Trophoblast cell (in vitro differentiated cells and primary cell): ENCODE measurements around the gene PRSS38.

Experiments
- DNase-seq, 2 donors: peaks; one replicate each; pipeline ENCODE4 v3.0.0-alpha.2; 2016
- H2AFZ ChIP-seq: 2 replicates; pipeline ENCODE4 v1.6.1; 2013; ENCODE audit warnings: low read length, moderate library complexity, mild to moderate bottlenecking; ENCODE audit not compliant: insufficient read depth, poor library complexity
- H2AK5ac ChIP-seq: 2 replicates; pipeline ENCODE4 v1.6.1; 2013; ENCODE audit warnings: mild to moderate bottlenecking, low read length
- H2BK120ac ChIP-seq: 2 replicates; pipeline ENCODE4 v1.6.1; 2013; ENCODE audit warnings: low read length, mild to moderate bottlenecking, moderate library complexity; ENCODE audit not compliant: insufficient read depth, poor library complexity
- H2BK12ac ChIP-seq: 2 replicates; pipeline ENCODE4 v1.6.1; 2013; ENCODE audit warnings: mild to moderate bottlenecking, low read length, moderate library complexity
- H2BK5ac ChIP-seq: 2 replicates; pipeline ENCODE4 v1.6.1; 2013; ENCODE audit warnings: low read length, low read depth, moderate library complexity, mild to moderate bottlenecking; ENCODE audit not compliant: poor library complexity
- H3K14ac ChIP-seq: 2 replicates; pipeline ENCODE4 v1.6.1; 2013; ENCODE audit warnings: mild to moderate bottlenecking, low read length
- H3K18ac ChIP-seq: 2 replicates; pipeline ENCODE4 v1.6.1; 2013; ENCODE audit warnings: mild to moderate bottlenecking, low read length
- H3K23ac ChIP-seq: 2 replicates; pipeline ENCODE4 v1.6.1; 2013; ENCODE audit warnings: low read length
- H3K27ac ChIP-seq: 2 replicates; pipeline ENCODE4 v1.5.1; 2013; ENCODE audit warnings: low read depth, mild to moderate bottlenecking, inconsistent platforms, low read length, moderate library complexity
- H3K27me3 ChIP-seq: 2 replicates; pipeline ENCODE4 v1.6.1; 2013; ENCODE audit warnings: inconsistent platforms, mild to moderate bottlenecking, low read length, moderate library complexity; ENCODE audit not compliant: insufficient read depth
- H3K36me3 ChIP-seq, 2 experiments: 1 replicate in 1 of 2; 2 replicates in 1 of 2; pipeline ENCODE4 v1.6.1; 2013; ENCODE audit warnings: low read length in 2 of 2, mild to moderate bottlenecking in 2 of 2, moderate library complexity in 1 of 2; ENCODE audit not compliant: insufficient read depth in 2 of 2, control insufficient read depth in 1 of 2
- H3K4ac ChIP-seq: 2 replicates; pipeline ENCODE4 v1.6.1; 2013; ENCODE audit warnings: low read depth, mild to moderate bottlenecking, low read length, moderate library complexity
- H3K4me1 ChIP-seq, 2 experiments: 1 replicate in 1 of 2; 2 replicates in 1 of 2; pipeline ENCODE4 v1.6.1; 2013; ENCODE audit warnings: low read length in 2 of 2, mild to moderate bottlenecking in 2 of 2, moderate library complexity in 1 of 2; ENCODE audit not compliant: insufficient read depth in 2 of 2, control insufficient read depth in 1 of 2
- H3K4me2 ChIP-seq: 2 replicates; pipeline ENCODE4 v1.6.1; 2013; ENCODE audit warnings: inconsistent platforms, mild to moderate bottlenecking, low read length, moderate library complexity
- H3K4me3 ChIP-seq: 2 replicates; pipeline ENCODE4 v1.5.1; 2013; ENCODE audit warnings: mild to moderate bottlenecking, low read depth, low read length, inconsistent platforms
- H3K79me1 ChIP-seq: one replicate; pipeline ENCODE4 v1.6.1; 2013; ENCODE audit warnings: low read length
- H3K79me2 ChIP-seq: 2 replicates; pipeline ENCODE4 v1.6.1; 2013; ENCODE audit warnings: low read length, mild to moderate bottlenecking; ENCODE audit not compliant: control insufficient read depth, insufficient read depth, poor library complexity
- H3K9ac ChIP-seq: 2 replicates; pipeline ENCODE4 v1.6.1; 2013; ENCODE audit warnings: mild to moderate bottlenecking, low read length
- H3K9me3 ChIP-seq: 2 replicates; pipeline ENCODE4 v1.6.1; 2013; ENCODE audit warnings: low read depth, mild to moderate bottlenecking, control low read depth, inconsistent platforms, low read length; ENCODE audit not compliant: insufficient read depth
- H4K12ac ChIP-seq: 2 replicates; pipeline ENCODE4 v1.6.1; 2013; ENCODE audit warnings: low read depth, mild to moderate bottlenecking, low read length, moderate library complexity
- H4K8ac ChIP-seq: 2 replicates; pipeline ENCODE4 v1.6.1; 2013; ENCODE audit warnings: low read depth, mild to moderate bottlenecking, low read length, moderate library complexity
- H4K91ac ChIP-seq: one replicate; pipeline ENCODE4 v1.6.1; 2013; ENCODE audit warnings: low read depth, mild to moderate bottlenecking, low read length, moderate library complexity
- WGBS: extraction: QIAGEN DNeasy Blood & Tissue Kit; methylation state at CpG from one replicate; pipeline ENCODE4 v1.1.7; 2013; ENCODE audit warnings: missing lambda C conversion rate; ENCODE audit not compliant: insufficient read length, insufficient coverage; ENCODE audit errors: extremely low coverage; 5-methylcytosine and 5-hydroxymethylcytosine counted together

The PRSS38 gene

GRCh38 chr1:227856147-227856858 lies 40.8 kb downstream of the PRSS38 start:
- Histone ChIP-seq H3K27me3 (no peaks in the 10 kb centered on the region), H3K27ac (peak overlapping the region; percentile 33), H2BK120ac (no peak overlapping the region), H3K79me2 (no peaks in the 10 kb centered on the region), H3K9me3 (no peaks in the 10 kb centered on the region), H3K18ac (no peak overlapping the region), H3K23ac (no peak overlapping the region), H2BK5ac (peak overlapping the region; percentile 8), H3K14ac (no peak overlapping the region), H3K4me3 (no peak overlapping the region), H2AFZ (no peak overlapping the region), H4K12ac (no peak overlapping the region), H3K4me2 (no peak overlapping the region), H3K79me1 (no peaks in the 10 kb centered on the region), H4K8ac (no peak overlapping the region), H3K4ac (no peak overlapping the region), H3K36me3 (no peaks in the 10 kb centered on the region), H3K4me1 (peaks cover 0 to 2% of the 10 kb centered on the region in 2 experiments), H2BK12ac (peak overlapping the region; percentile 68), H3K9ac (peak overlapping the region; percentile 66), H2AK5ac (no peak overlapping the region), H4K91ac (no peak overlapping the region)
- whole genome bisulfite sequencing: no CpG with 5 or more reads among the region's 7 CpGs
- no peak for DNase-seq

- H3K4ac ChIP-seq: no peak overlapping the region
- H4K12ac ChIP-seq: no peak overlapping the region
- H4K91ac ChIP-seq: no peak overlapping the region
- no peak overlapping the region for H3K9ac ChIP-seq
- no peak overlapping the region for H3K18ac ChIP-seq
- peaks cover 1% of the 10 kb centered on the region for H3K9me3 ChIP-seq
- H3K23ac ChIP-seq: no peak overlapping the region
- H3K14ac ChIP-seq: no peak overlapping the region
- no peak overlapping the region for H2AK5ac ChIP-seq
- DNase-seq: no peak
- H3K27ac ChIP-seq: no peak overlapping the region
- no peaks in the 10 kb centered on the region for H3K79me2 ChIP-seq
- no peak overlapping the region for H3K4me2 ChIP-seq
- H3K27me3 ChIP-seq: no peaks in the 10 kb centered on the region
- no peak overlapping the region for H4K8ac ChIP-seq
- H3K4me1 ChIP-seq: no peaks in the 10 kb centered on the region
- no peak overlapping the region for H2BK120ac ChIP-seq
- H2BK12ac ChIP-seq: no peak overlapping the region
- no peak overlapping the region for H3K4me3 ChIP-seq
- H3K36me3 ChIP-seq: no peaks in the 10 kb centered on the region
- no peaks in the 10 kb centered on the region for H3K79me1 ChIP-seq
- H2AFZ ChIP-seq: no peak overlapping the region
- no peak overlapping the region for H2BK5ac ChIP-seq
These were observed 49.4 kb downstream of the PRSS38 start for GRCh38 chr1:227864882-227865281.

GRCh38 chr1:227869279-227869842 lies 53.9 kb downstream of the PRSS38 start:
- H3K4me2 ChIP-seq: no peak overlapping the region
- no peaks in the 10 kb centered on the region for H3K79me1 ChIP-seq
- H3K27ac ChIP-seq: no peak overlapping the region
- DNase-seq: no peak
- H3K4ac ChIP-seq: no peak overlapping the region
- H2BK5ac ChIP-seq: no peak overlapping the region
- peak overlapping the region; percentile 4 for H3K4me3 ChIP-seq
- H3K9ac ChIP-seq: no peak overlapping the region
- H4K91ac ChIP-seq: no peak overlapping the region
- H3K4me1 ChIP-seq: no peaks in the 10 kb centered on the region
- no peak overlapping the region for H3K18ac ChIP-seq
- no peak overlapping the region for H2AK5ac ChIP-seq
- no peak overlapping the region for H4K12ac ChIP-seq
- H2BK12ac ChIP-seq: no peak overlapping the region
- no CpG with 5 or more reads among the region's 5 CpGs for WGBS
- no peak overlapping the region for H4K8ac ChIP-seq
- no peaks in the 10 kb centered on the region for H3K27me3 ChIP-seq
- H3K23ac ChIP-seq: no peak overlapping the region
- no peak overlapping the region for H2BK120ac ChIP-seq
- no peak overlapping the region for H3K14ac ChIP-seq
- H3K9me3 ChIP-seq: peaks cover 1% of the 10 kb centered on the region
- no peaks in the 10 kb centered on the region for H3K79me2 ChIP-seq
- no peaks in the 10 kb centered on the region for H3K36me3 ChIP-seq
- H2AFZ ChIP-seq: no peak overlapping the region

GRCh38 chr1:227869851-227870305 lies 54.4 kb downstream of the PRSS38 start:
- no peak overlapping the region for H4K91ac ChIP-seq
- H3K23ac ChIP-seq: no peak overlapping the region
- no CpG with 5 or more reads among the region's 5 CpGs for WGBS
- peaks cover 1% of the 10 kb centered on the region for H3K9me3 ChIP-seq
- no peaks in the 10 kb centered on the region for H3K36me3 ChIP-seq
- no peak overlapping the region for H2BK120ac ChIP-seq
- H2BK12ac ChIP-seq: no peak overlapping the region
- no peak overlapping the region for H3K9ac ChIP-seq
- no peak overlapping the region for H3K18ac ChIP-seq
- H3K27ac ChIP-seq: no peak overlapping the region
- no peak overlapping the region for H3K4me2 ChIP-seq
- H3K4ac ChIP-seq: no peak overlapping the region
- no peak overlapping the region for H2BK5ac ChIP-seq
- no peak overlapping the region for H3K4me3 ChIP-seq
- no peaks in the 10 kb centered on the region for H3K79me2 ChIP-seq
- no peaks in the 10 kb centered on the region for H3K79me1 ChIP-seq
- H4K12ac ChIP-seq: no peak overlapping the region
- no peak overlapping the region for H4K8ac ChIP-seq
- H2AFZ ChIP-seq: no peak overlapping the region
- H3K4me1 ChIP-seq: no peaks in the 10 kb centered on the region
- H3K27me3 ChIP-seq: no peaks in the 10 kb centered on the region
- no peak overlapping the region for H3K14ac ChIP-seq
- no peak for DNase-seq
- no peak overlapping the region for H2AK5ac ChIP-seq
